ENCODE measurements around the gene GORASP2. TPM values are rescaled to one million over a fixed set of nuclear protein-coding genes. Genes with fewer than 3 reads are reported as not detected.

The GORASP2 gene
- total and polyA plus RNA-seq, 2 donors from 2014 or later: 40.4 to 70.4 TPM

DNA sequence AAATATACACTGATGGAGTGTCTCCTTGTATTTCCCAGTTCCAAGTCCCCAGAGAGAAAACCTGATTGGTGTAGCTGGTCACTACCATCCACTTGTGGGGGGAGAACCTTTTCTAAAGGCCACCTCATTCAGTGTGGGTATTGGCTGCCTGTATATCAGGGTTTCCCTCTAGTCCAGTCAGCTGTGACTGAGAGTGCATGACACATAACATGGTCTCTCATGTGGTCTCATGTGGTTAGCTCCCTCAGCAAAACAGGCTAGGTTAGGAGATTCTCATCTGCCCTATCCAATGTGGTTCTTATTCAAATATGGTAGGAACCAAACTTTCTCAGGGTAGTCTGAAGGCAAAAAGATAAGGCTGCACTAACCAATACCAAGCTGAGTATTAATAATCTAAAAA lies 4.1 kb upstream of the GORASP2 start:
- H3K36me3 ChIP-seq (ENCODE audit: control insufficient read depth in 2 of 3, insufficient read depth in 3 of 3, low read length in 3 of 3): no peaks in the 10 kb centered on the region
- H3K9ac ChIP-seq (ENCODE audit: low read length in 3 of 3): no peak overlapping the region
- H3K4me3 ChIP-seq (ENCODE audit: low read length in 3 of 3): no peak overlapping the region
- intact Hi-C loops (cut with DNase I): no loop called here
- H3K27ac ChIP-seq (ENCODE audit: low read depth in 2 of 2, low read length in 2 of 2): no peak overlapping the region
- H3K4me1 ChIP-seq (ENCODE audit: control insufficient read depth in 2 of 3, insufficient read depth in 2 of 3, low read depth in 1 of 3, low read length in 3 of 3): peaks cover 0 to 3% (median 0%) of the 10 kb centered on the region in 3 donors
- DNase-seq: no peak
- no peak for TF ChIP-seq CTCF (IDR thresholded peaks at IDR 0.05; ENCODE audit: borderline replicate concordance, extremely low read depth, insufficient read depth)
- FAIRE-seq: no peak
- H3K9me3 ChIP-seq (ENCODE audit: control insufficient read depth in 2 of 3, insufficient read depth in 1 of 3, low read length in 3 of 3): peaks cover 0 to 8% (median 0%) of the 10 kb centered on the region in 3 donors
- no peaks in the 10 kb centered on the region for H3K27me3 ChIP-seq (ENCODE audit: control insufficient read depth, insufficient read depth, low read length)

- DNase-seq (no peak), FAIRE-seq (no peak)
- no peak overlapping the region for H3K27ac ChIP-seq (ENCODE audit: low read depth in 2 of 2, low read length in 2 of 2)
- peaks cover 0 to 10% (median 3%) of the 10 kb centered on the region in 3 donors for H3K4me1 ChIP-seq (ENCODE audit: control insufficient read depth in 2 of 3, insufficient read depth in 2 of 3, low read depth in 1 of 3, low read length in 3 of 3)
- H3K36me3 ChIP-seq (ENCODE audit: control insufficient read depth in 2 of 3, insufficient read depth in 3 of 3, low read length in 3 of 3): no peaks in the 10 kb centered on the region
- no peak overlapping the region for H3K9ac ChIP-seq (ENCODE audit: low read length in 3 of 3)
- no peak for TF ChIP-seq CTCF (IDR thresholded peaks at IDR 0.05; ENCODE audit: borderline replicate concordance, extremely low read depth, insufficient read depth)
- H3K9me3 ChIP-seq (ENCODE audit: control insufficient read depth in 2 of 3, insufficient read depth in 1 of 3, low read length in 3 of 3): peaks cover 0 to 8% (median 0%) of the 10 kb centered on the region in 3 donors
- intact Hi-C loops (cut with DNase I): no loop called here
- no peaks in the 10 kb centered on the region for H3K27me3 ChIP-seq (ENCODE audit: control insufficient read depth, insufficient read depth, low read length)
- no peak overlapping the region for H3K4me3 ChIP-seq (ENCODE audit: low read length in 3 of 3)
Observed at GRCh38 chr2:170925923-170926322, 3.1 kb upstream of the GORASP2 start.

- intact Hi-C loops (cut with DNase I): no loop called here
- H3K4me1 ChIP-seq (ENCODE audit: control insufficient read depth in 2 of 3, insufficient read depth in 2 of 3, low read depth in 1 of 3, low read length in 3 of 3): peaks cover 0 to 10% (median 7%) of the 10 kb centered on the region in 3 donors
- H3K27me3 ChIP-seq (ENCODE audit: control insufficient read depth, insufficient read depth, low read length): no peaks in the 10 kb centered on the region
- H3K27ac ChIP-seq (ENCODE audit: low read depth in 2 of 2, low read length in 2 of 2): no peak overlapping the region
- no peak overlapping the region for H3K9ac ChIP-seq (ENCODE audit: low read length in 3 of 3)
- TF ChIP-seq CTCF (IDR thresholded peaks at IDR 0.05; ENCODE audit: borderline replicate concordance, extremely low read depth, insufficient read depth): no peak
- DNase-seq (no peak), FAIRE-seq (no peak)
- no peak overlapping the region for H3K4me3 ChIP-seq (ENCODE audit: low read length in 3 of 3)
- H3K36me3 ChIP-seq (ENCODE audit: control insufficient read depth in 2 of 3, insufficient read depth in 3 of 3, low read length in 3 of 3): no peaks in the 10 kb centered on the region
- H3K9me3 ChIP-seq (ENCODE audit: control insufficient read depth in 2 of 3, insufficient read depth in 1 of 3, low read length in 3 of 3): peaks cover 0 to 8% (median 0%) of the 10 kb centered on the region in 3 donors
Observed at GRCh38 chr2:170926743-170927297, 2.2 kb upstream of the GORASP2 start.

Data from kidney (tissue), 14 donors.